Activated naive CD4-positive, alpha-beta T cell treated with Interleukin-2 at 50 U/mL for 16 hours (primary cell): Measurements from ENCODE around the gene PSMC2.
"Not testable (repeated sequence)": the region's sequence is repeated elsewhere in the genome, so short reads cannot be mapped to it uniquely, and the experiment has no call there.

ENCODE experiments used
- DNase-seq: peaks from one replicate; pipeline ENCODE4 v3.0.0-alpha.2; 2020

Gene PSMC2

DNA sequence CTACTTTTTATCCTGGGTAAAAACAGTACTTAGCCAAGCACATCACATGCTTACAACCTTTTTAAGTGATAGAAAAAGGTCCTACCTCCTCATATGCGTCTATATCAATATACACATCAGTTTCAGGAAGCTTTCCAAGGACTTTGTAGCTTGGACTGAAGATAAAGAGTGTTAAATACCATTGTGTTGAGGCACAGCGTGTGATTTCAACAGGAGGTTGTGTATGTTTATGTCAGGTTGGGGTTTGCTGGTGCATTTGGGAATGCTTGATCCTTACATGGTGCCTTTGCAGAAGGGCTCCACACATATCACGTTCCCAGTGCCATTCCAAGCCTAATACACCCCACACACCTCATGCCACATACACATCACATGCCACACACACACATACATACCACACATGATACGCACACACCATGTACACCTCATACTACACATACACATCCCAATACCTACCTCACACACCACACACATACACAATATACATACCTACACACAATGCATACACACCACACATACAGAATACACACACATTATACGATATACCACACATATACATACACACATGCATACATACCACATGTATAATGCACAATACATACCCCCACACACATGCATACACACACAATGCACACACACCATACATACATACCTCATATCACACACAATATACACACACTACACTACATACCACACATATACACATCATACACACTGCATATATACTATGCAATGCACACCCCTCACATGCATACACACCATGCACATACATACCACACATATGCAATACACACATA is 33.1 kb downstream of the PSMC2 start:
- DNase-seq: no peak

DNA sequence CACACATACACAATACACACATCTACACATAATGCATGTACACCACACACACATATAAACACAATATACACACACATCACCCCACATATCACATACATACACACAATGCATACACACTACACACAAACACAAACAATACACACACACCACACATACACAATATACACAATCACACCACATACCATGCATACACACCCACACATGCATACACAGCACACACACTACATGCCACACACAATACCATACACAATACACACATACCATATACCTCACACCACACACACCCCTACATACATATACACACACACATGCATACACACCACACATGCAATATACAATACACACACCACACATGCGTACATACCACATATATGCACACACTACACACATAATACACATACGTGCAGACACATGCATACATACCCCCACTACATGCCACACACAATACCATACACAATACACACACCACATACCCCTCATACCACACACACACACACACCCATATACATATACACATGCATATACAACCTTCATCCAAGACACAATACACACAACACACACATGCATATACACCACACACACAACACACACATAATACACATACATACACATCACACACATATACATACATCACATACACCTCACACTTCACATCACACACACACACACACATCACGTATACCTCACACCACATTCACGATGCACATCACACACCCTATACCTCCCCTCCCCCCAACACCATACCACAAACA is 34.0 kb downstream of the PSMC2 start:
- DNase-seq: no peak

DNA sequence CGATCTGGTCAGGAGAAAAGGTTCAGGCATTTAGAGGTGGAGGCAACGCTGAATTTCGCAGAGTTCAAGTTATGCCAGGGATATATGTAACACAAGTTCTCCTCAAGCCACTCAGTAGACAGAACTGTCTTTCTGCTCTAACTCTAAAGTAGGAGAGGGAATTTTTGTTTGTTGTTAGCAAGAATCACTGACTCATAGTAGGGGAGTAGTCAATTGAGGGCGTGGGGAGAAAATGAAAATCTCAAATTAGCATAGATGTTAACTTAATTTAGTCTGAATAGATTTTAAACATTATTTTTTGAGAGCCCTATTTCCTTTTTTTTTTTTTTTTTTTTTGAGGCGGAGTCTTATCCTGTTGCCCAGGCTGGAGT is 34.6 kb downstream of the PSMC2 start:
- DNase-seq: no peak

DNA sequence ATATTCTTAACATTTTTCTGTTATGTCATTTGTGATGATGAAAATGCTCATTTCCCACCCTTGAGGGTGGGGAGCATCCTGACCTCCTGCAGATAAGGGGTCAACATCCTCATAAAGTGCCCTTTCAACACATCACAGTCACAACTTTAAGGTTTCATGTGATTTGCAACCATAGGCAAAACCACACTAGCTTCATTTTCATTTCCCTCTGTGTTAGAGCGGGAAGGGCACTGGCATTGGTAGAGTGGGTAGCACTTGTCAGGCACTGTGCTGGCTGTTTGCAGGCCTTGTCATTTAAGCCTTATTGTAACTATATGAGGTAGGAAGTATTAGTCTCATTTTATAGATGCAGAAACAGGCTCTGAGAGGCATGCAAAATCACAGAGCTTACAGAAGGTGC is 39.8 kb downstream of the PSMC2 start:
- DNase-seq: no peak

DNA sequence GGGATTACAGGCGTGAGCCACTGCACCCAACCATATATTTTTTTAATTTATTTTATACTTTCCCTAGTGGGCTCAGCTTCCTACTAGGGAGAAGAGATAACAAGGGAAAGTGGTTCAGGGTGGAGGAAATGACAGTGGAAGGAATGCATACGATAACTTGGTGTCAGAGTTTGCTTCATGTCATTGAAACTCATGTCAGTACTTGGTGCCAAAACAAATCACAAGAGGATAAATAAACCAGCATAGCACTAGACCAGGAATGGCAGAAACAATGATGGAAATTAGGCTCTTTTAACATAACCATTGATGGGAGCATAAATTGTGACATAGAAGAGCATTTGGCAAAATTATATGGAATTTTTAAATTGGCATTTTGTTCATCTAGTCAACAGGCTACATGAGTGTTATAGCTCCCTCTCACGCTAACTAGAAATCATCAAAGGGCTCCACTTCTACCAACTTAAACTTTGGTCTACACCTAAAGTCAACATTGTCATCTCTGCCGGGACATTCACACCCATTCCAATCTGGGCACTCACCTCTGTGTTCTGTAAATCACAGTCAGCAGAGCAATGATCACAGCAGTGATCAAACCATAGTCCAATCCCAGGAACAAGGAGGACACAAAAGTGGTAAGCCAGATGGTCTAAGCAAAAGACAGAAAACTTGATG is 41.2 kb downstream of the PSMC2 start:
- no peak for DNase-seq

DNA sequence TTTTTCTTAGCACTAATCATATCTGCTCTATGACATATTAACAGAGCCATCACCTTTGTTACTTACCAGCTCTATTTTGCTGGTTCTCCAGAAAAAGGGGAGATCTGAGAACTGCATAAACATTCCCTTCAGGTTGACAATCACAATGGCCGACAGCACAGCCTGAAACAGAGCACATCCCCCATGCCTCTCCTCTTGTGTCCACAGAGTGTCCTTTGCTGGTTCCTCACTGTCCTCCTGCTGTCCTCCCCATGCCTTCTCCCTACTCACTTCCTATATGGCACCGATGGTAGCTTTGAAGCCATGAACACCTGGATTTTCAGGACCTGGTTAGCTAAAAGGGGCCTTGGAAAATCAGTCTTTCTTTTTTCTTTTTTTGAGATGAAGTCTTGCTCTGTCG is 41.8 kb downstream of the PSMC2 start:
- DNase-seq: no peak

DNA sequence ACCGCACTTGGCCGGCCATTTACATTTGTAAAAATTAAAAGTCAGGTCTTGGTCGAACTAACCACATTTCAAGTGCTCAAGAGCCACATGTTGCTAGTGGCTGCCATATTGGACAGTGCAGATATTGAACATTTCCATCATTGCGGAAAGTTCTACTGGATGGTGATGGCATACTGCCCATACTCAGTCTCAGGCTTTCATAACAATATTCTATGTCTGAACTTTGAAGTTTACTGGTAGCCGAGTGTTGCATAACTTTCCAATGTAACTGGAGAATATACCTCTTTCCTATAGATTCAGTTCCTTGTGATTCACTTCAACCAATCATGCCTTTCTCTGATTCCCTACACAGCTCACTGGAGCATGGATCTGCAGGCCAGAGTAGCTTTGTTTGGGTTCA is 43.7 kb downstream of the PSMC2 start:
- no peak for DNase-seq

DNA sequence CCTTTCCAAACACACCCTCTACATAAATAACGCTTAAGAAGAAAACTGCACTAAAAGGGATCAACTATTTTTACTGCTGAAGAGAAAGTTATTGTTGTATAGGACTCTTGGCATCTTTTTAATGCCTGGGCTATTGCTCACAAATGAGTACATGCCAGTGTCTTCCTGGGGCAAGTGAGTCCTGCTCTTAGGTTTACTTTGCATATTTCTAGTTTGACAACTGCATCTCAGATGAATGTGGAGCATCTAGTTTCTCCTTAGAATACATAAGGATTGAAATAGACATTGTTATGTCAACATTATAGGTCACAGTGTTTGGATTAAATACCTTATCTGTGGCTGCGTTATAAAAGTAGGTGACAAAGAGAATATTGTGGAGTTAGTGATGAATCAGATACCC is 44.5 kb downstream of the PSMC2 start:
- DNase-seq: no peak

DNA sequence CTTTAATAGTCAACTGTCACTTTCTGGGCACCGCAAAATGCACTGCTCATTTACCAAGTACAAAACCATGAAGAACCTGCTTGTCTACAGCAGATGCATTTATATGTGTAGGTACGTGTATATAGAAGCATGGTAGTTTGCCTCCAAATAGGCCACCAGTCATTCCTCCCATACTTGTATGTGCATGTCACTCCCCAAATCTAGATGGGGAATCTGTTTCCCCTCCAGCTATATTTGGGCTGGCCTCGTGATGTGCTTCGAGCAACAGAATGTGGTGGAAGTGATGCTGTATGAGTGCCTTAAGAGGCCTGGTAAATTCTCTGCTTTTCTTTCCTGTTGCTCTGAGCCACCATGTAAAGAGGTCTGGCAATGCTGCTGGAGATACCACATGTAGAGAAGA is 47.1 kb downstream of the PSMC2 start:
- no peak for DNase-seq

DNA sequence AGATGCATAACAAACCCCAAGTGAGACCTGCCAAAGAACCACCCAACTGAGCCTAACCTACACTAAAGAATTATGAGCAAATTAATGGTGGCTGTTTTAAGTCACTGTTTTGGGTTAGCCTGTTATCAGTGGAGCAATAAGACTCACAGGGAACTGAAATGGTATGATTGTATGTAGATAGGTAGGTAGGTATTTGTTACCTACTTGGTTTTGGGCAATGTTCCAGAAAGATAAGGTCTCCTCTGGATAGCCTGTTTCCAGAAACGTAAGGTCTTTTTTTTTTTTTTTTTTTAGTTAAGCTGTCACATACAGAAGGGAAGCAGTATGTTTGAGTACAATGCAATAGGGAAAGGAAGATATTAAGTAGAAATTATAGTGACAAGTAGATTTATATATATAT is 47.6 kb downstream of the PSMC2 start:
- no peak for DNase-seq

DNA sequence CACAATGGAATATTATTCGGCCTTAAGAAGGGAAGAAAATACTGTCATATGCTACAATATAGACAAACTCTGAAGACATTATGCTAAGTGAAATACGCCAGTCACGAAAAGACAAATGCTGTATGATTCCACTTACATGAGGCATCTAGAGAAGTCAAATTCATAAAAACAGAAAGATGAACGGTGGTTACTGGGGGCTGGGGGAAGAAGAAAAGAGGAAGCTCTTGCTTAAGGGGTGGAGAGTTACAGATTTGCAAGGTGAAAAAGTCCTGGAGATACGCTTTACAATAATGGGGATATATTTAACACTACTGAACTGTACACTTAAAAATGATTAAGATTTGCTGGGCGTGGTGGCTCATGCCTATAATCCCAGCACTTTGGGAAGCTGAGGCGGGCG is 49.0 kb downstream of the PSMC2 start:
- no peak for DNase-seq

DNA sequence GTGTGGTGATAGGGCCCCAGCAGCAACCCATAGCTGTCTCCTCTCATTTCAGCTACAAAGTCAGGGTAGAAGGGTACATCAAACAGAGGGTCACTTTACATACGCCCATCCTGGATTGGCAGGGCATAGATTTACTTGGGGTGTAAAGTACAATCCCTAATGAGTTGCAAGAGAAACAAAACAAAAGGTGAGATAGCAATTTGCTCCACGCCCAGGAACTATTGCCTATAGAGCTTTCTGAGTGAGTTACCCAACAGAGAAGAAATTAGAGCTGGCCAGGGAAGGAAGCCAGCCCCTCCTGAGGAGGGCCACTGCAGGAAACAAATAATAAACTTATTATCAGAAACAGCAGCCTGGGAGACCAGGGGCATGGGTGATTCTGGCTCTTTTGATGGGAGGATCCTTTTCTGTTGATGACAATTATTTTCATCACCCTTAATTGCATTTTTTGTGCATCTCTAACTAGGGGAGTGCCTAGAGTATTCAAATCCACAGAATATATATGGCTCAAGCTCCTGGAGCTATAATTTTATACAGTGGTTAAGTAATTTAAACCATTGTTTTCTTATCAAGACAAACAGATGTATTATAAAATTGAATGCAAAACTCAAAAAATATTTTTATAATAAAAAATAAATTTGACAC is 51.2 kb downstream of the PSMC2 start:
- DNase-seq: no peak

DNA sequence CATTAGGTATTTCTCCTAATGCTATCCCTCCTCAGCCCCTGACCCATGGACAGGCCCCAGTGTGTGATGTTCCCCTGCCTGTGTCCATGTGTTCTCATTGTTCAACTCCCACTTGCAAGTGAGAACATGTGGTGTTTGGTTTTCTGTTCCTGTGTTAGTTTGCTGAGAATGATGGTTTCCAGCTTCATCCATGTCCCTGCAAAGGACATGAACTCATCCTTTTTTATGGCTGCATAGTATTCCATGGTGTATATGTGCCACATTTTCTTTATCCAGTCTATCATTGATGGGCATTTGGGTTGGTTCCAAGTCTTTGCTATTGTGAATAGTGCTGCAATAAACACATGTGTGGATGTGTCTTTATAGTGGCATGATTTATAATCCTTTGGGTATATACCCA is 52.2 kb downstream of the PSMC2 start:
- DNase-seq: not testable (repeated sequence)

DNA sequence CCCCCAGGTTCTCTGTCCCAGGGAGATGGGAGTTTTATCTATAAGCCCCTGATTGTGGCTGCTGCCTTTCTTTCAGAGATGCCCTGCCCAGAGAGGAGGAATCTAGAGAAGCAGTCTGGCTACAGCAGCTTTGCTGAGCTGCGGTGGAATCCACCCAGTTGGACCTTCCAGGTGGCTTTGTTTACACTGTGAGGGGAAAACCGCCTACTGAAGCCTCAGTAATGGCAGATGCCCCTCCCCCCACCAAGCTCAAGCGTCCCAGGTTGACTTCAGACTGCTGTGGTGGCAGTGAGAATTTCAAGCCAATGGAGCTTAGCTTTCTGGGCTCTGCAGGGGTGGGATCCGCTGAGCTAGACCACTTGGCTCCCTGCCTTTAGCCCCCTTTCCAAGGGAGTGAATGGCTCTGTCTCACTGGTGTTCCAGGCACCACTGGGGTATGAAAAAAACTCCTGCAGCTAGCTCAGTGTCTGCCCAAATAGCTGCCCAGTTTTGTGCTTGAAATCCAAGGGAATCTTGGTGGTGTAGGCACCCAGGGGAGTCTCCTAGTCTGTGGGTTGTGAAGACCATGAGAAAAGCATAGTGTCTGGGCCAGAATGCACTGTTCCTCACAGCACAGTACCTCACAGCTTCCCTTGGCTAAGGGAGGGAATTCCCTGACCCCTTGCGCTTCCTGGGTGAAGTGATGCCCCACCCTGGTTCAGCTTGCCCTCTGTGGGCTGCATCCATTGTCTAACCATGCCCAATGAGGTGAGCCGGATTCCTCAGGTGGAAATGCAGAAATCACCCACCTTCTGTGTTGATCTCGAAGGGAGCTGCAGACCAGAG is 58.6 kb downstream of the PSMC2 start:
- DNase-seq: not testable (repeated sequence)

DNA sequence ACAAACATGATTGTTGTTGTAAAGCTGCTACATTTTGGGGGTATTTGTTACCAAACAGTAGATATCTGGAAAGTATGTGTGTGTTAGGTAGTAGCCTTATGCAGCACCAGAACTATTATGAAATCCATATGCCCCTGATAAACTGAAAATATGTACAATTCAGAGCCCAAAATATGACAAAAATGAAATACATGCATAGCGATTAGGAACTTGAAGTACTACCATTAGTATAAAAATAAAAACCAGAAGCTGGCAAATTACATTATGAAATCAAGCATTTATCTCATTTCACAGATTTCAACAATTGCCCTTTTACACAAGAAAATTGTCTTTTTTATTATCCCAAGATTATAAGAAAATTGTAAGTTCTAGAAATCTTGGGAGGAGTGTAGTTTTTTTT is 64.7 kb downstream of the PSMC2 start:
- no peak for DNase-seq

DNA sequence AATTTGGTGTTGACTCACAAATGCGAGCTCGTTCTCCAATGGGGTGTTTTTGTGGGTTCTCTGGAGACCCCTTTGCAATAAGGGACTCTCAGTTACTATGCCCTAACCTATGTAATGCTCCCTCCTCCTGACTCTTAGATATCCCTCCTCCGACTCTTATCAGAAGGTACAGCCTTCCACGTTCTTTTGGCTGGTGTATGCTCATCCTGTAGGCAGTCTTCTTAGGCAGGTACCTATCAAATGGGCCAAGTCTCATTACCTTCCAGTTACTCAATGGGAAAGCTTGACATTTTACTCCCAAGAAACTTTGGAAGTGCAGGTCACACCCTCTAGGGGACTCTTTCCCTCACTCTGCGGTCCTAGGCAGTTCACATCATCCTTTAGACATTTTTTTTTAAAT is 66.0 kb downstream of the PSMC2 start:
- no peak for DNase-seq

DNA sequence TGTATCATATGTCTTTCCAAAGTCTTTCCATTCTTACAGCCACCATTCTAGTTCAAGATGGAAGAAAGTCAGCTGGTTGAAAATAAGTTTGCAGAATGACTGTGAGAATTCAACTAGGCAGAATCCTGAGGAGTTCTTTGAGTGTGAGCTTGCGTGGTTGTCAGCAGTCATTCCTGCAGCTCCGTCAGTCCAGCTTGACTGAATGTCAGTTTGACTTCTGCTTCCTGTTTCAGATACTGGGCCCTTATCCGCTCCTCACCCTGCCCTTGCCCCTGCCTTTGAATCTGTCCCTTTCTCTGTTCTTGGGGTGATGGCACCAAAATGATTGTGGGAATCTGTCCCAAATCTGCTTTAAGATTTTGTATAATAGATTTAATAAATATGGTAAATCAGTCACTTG is 70.8 kb downstream of the PSMC2 start:
- DNase-seq: no peak
